22Rv1 (cell line): ENCODE data around the gene AMBRA1.
"Not testable (repeated sequence)": the region's sequence is repeated elsewhere in the genome, so short reads cannot be mapped to it uniquely, and the experiment has no call there.

Source experiments
- H3K27ac ChIP-seq: fragments of 450-650 bp; 2 replicates; pipeline ENCODE4 v1.5.1; 2017
- ZFX ChIP-seq: fragments of 450-650 bp; IDR thresholded peaks from 2 replicates; pipeline ENCODE4 v1.6.1; 2017; ENCODE audit warnings: antibody characterized with exemption, borderline replicate concordance
- TF ChIP-seq, protein P1 (sequence below): fragments of 450-650 bp; IDR thresholded peaks from 2 replicates; pipeline ENCODE4 v1.5.1; 2017; ENCODE audit warnings: mild to moderate bottlenecking

The AMBRA1 gene

DNA sequence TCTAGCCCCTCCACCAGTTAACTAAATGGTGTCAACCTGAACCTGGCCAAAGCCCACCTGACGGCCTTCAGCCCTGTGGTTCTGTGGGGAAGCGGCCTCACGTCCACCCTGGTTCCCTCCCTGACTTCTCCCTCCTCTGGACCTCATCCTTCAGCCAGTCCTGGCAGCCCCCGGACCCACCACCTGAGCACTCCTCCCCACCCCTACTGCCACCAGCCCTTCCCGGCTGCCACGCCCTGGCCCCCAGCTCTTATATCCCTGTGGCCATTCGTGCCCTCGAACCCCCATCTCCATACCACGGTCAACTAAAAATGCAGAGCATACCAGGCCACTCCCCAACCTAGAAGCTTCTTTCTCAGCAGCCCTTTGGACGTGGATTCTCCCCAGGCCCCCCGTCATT lies 216.5 kb downstream of the AMBRA1 start:
- no peak for TF ChIP-seq ZFX
- TF ChIP-seq, protein P1, sequence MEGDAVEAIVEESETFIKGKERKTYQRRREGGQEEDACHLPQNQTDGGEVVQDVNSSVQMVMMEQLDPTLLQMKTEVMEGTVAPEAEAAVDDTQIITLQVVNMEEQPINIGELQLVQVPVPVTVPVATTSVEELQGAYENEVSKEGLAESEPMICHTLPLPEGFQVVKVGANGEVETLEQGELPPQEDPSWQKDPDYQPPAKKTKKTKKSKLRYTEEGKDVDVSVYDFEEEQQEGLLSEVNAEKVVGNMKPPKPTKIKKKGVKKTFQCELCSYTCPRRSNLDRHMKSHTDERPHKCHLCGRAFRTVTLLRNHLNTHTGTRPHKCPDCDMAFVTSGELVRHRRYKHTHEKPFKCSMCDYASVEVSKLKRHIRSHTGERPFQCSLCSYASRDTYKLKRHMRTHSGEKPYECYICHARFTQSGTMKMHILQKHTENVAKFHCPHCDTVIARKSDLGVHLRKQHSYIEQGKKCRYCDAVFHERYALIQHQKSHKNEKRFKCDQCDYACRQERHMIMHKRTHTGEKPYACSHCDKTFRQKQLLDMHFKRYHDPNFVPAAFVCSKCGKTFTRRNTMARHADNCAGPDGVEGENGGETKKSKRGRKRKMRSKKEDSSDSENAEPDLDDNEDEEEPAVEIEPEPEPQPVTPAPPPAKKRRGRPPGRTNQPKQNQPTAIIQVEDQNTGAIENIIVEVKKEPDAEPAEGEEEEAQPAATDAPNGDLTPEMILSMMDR: no peak
- H3K27ac ChIP-seq: no peak overlapping the region

DNA sequence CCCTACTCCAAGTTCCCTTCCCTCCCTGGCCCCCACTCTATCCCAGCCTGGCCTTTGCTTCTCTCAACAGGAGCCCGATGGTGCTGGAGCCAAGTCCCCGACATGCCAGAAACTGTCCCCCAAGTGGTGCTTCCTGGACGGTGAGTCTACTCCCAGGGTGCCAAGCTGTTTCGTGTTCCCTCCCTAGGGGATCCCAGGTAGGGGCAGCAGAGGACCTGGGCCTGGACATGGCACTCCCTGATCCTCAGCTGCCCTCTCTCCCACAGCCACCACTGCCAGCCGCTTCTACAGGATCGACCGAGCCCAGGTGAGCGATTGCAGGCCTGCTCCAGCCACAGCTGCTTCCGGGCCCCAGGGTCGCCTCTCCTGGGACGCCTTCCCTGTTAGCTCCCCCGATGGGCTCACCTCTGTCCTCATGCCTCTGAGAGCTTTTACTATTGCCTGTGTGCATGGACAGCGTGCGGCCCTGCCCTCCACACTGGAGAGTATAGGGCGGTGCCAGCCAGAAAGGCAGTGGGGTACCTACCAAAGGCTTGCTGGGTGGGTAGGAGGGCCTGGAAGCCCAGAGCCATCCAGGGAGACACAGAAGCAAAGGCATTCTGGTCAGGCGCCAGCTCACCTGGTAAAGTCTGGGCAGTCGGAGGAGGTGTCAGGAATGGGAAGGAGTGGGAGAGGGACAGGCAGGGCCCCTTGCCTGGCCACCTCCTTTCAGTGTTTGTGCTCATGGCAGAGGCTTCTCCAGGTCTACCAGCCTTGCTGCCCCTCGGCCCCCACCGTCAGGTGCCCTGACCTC lies 217.4 kb downstream of the AMBRA1 start:
- TF ChIP-seq ZFX: no peak
- H3K27ac ChIP-seq: no peak overlapping the region

DNA sequence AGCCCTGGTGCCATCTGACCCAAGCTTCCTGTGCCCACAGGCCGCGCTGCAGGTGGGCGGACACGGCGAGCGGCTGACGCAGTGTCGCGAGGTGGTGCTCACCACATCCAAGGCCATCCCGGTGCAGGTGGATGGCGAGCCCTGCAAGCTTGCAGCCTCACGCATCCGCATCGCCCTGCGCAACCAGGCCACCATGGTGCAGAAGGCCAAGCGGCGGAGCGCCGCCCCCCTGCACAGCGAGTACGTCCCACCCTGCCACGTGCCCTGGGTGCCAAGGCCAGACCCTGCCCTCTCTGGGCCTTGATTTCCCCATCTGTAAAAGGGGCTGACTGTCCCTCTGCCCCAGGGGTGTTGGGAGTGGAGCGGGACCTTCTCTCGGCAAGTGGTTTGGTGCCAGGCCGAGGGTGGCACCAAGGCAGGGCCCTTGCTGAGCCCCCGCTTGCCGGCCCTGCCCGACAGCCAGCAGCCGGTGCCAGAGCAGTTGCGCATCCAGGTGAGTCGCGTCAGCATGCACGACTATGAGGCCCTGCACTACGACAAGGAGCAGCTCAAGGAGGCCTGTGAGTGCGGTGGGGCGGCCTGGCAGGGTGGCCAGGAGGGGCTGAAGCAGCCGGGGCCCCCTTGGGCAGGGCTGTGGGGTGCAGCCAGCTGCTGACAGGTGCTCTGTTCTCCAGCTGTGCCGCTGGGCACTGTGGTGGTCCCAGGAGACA lies 218.3 kb downstream of the AMBRA1 start:
- no peak overlapping the region for H3K27ac ChIP-seq
- no peak for TF ChIP-seq ZFX
- TF ChIP-seq, protein P1: no peak

DNA sequence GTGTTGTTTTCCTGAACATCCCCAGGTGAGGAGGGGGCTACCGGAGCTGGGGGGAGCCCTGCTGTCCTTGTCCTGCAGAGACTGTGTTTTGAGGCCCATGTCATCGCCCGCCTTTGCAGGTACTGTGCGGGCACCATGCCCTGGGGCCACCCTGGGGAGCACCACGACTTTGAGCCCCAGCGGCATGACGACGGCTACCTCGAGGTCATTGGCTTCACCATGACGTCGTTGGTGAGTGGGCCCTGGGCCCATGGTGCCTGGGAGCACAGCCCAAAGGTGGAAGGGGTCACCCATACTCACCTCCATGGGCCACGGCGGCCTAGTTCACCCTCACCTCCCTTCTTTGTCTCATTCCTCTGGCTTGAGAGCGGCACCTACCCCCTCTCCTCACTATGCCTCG lies 219.0 kb downstream of the AMBRA1 start:
- TF ChIP-seq, protein P1: no peak
- no peak for TF ChIP-seq ZFX
- H3K27ac ChIP-seq: no peak overlapping the region

DNA sequence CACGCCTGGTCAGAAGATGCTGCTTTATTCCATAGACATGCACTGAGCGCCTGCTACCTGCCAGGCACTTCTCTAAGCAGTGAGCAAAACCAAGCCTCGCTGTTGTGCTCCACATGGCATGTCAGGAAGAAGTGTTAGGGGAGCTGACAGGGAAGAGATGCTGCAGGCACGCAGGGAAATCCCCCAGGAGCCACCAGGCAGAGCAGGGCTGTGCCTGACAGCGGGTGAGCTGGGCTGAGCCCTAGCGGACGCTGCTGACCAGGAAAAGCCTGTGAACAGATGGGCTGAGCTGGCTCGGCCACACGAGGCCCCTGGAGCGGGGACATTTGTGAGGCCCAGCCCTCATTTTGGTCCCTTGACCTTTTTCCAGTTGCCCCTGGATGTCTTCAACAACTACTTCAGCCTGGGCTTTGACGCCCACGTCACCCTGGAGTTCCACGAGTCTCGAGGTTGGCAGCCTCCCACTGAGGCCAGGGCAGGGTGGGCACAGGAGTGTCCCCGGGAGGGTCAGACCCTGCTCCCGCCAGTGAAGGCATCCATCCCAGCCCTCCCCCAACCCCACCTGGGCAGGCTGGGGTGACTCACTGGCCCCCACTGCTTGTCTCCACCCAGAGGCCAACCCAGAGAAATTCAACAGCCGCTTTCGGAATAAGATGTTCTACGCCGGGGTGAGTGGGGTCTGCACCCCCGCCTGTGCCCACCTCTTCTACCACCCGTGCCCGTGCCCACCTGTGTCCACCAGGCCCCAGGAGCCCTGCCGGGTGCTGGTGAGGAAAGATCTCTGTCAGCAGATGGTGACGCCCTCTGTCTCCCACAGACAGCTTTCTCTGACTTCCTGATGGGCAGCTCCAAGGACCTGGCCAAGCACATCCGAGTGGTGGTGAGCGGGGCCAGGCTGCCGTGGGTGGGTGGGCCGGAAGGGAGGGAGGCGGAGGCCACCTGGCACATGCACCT lies 219.8 kb downstream of the AMBRA1 start:
- no peak overlapping the region for H3K27ac ChIP-seq
- no peak for TF ChIP-seq ZFX
- TF ChIP-seq, protein P1: no peak

DNA sequence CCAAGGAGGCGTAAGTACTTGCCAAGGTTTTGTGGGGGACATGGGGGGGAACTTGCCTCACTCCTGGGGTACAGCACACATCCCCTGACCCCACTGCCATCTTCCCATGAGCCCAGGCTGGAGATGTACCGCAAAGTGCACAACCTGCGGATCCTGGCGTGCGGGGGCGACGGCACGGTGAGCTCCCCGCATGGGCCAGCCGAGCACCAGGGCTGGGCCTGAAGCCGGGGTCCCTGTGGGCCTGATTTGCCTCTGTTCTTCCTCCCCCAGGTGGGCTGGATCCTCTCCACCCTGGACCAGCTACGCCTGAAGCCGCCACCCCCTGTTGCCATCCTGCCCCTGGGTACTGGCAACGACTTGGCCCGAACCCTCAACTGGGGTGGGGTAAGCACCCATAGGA lies 221.3 kb downstream of the AMBRA1 start:
- not testable (repeated sequence) for H3K27ac ChIP-seq

DNA sequence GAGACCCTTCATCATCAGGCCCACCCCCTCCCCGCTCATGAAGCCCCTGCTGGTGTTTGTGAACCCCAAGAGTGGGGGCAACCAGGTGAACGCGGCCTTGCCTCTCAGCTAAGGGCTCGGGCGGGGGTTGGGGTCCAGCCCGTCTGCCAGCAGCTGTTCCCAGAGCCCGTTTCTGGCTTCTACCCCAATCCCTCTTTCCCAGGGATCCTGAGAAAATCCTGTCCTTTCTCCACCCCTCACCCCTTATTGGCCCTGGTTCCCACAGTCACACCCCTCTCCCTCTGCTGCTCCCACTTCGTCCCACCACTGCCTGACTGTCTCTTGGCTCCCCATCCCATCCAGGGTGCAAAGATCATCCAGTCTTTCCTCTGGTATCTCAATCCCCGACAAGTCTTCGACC lies 221.7 kb downstream of the AMBRA1 start:
- no peak for TF ChIP-seq ZFX
- TF ChIP-seq, protein P1: no peak
- H3K27ac ChIP-seq: no peak overlapping the region

DNA sequence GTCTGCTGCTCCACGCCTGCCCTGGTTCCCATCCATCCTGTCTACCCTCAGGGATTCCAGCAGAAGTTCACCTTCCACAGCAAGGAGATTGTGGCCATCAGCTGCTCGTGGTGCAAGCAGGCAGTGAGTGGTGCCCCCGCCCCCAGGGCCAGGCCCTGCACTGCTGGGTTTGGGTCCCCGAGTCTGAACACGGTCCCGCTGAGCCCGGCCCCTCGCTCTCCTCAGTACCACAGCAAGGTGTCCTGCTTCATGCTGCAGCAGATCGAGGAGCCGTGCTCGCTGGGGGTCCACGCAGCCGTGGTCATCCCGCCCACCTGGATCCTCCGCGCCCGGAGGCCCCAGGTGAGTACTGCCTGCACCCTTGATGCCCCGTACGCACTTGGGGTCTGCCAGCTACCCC lies 222.6 kb downstream of the AMBRA1 start:
- not testable (repeated sequence) for H3K27ac ChIP-seq
